Adipose tissue (tissue), 3 donors: Measurements from ENCODE around the gene OLFML3. TPM values are rescaled to one million over a fixed set of nuclear protein-coding genes. Genes with fewer than 3 reads are reported as not detected.
"Not testable (repeated sequence)": the region's sequence is repeated elsewhere in the genome, so short reads cannot be mapped to it uniquely, and the experiment has no call there.

Experiments used
- H3K27ac ChIP-seq: one replicate; pipeline ENCODE4 v1.5.1; 2013; ENCODE audit warnings: low read depth, low read length
- WGBS, 3 donors: extraction: QIAGEN DNeasy Blood & Tissue Kit; methylation state at CpG; one replicate each; pipeline ENCODE4 v1.1.7; 2013; 5-methylcytosine and 5-hydroxymethylcytosine counted together
- polyA plus RNA-seq, 3 donors: library from polyadenylated mRNA; stranded (reverse); fragments of 200-250 nt; gene quantifications; one replicate each; pipeline ENCODE4 v1.2.3, GENCODE V29; 2013
- donor health status: healthy with polysubstance abuse.
- donor health status: Bipolar disorder and iron deficiency.
- donor health status: healthy.

Gene OLFML3
- polyA plus RNA-seq, 3 donors = 15.7 to 139 (median 59.0) TPM

DNA sequence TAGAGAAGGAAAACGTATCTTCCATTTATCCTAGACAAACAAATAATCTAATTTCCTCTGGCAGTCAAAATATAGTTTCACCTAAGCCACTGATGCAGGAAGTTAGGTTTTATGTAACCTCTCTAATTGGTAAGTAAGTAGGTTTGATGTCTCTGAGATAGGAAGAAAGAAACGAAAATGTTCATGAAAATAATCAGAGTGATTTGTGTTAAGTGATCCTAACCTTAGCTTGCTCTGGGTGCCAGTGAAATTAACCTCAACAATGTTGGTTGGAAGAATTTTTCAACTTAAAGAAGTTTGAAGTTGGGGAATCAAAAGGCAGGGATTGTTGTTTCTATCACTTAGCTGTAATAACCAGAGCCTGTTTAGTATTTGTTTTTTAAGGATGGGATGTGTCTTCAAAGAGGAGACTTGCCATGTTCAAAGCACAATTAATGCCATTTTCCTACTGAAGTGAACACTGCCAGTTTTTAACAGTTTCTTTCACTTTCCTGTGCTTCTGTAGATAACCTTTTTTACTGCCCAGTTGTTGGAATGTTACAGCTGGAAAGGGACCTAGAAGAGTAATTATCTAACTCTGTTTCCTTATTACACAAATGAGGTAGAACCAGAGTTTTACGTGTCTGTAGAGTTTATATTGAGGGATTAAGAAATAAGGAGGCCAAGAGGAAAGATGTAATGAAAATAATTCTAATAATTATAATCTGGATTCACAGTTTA is 31.7 kb upstream of the OLFML3 start:
- H3K27ac ChIP-seq = no peak overlapping the region
- WGBS, 3 donors = 11 to 13% (median 13%) methylated on average over 3 of the region's 3 CpGs

DNA sequence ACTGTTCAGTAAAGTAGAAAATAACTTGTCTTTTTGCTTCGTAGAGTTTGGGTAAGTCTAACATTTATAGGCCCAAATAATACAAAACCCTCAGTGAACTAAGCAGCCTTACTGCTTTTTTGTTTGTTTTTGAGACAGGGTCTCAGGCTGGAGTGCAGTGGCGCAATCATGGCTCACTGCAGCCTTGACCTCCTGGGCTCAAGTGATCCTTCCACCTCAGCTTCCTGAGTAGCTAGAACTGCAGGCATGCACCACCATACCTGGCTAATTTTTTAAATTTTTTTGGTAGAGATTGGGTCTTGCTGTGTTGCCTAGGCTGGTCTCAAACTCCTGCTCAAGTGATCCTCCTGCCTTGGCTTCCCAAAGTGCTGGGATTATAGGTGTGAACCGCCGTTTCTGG is 31.1 kb upstream of the OLFML3 start:
- 70 to 74% (median 74%) methylated on average over 4 of the region's 4 CpGs for WGBS, 3 donors
- not testable (repeated sequence) for H3K27ac ChIP-seq

DNA sequence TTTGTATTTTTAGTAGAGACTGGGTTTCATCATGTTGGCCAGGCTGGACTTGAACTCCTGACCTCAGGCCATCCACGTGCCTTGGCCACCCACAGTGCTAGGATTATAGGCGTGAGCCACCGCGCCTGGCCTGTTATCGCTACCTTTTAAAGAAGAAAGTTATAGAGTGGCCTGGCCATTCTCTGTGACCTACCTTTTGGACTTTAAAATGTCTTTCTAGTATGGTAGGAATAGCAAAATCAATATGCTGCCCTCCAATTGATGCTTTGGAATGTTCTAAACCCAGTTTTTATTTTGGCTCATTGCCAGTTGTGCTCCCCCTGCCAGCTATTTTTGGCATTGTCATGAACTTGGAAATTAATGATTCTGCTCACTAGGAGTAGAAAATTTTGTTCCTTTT is 30.3 kb upstream of the OLFML3 start:
- 62 to 86% (median 86%) methylated on average over 5 of the region's 5 CpGs for WGBS, 3 donors
- no peak overlapping the region for H3K27ac ChIP-seq

DNA sequence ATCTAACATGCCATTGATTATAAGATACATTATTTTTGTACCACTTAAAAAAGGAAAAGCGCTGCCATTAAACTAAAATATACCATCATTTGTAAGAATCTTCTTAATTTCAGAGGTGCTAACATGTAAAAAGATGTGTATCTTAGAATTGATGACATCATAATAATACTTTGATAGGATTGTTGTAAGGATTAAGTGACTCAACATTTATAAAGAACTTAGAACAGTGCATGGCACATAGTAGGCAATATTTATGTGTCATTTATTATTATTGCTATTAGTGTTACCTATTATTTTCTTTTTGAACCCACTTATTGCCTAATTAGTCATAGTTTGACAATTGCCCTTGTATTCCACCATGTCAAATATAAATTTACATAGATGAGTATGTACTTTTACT is 28.4 kb upstream of the OLFML3 start:
- 98 to 100% (median 99%) methylated on average over 1 of the region's 1 CpG for WGBS, 3 donors

DNA sequence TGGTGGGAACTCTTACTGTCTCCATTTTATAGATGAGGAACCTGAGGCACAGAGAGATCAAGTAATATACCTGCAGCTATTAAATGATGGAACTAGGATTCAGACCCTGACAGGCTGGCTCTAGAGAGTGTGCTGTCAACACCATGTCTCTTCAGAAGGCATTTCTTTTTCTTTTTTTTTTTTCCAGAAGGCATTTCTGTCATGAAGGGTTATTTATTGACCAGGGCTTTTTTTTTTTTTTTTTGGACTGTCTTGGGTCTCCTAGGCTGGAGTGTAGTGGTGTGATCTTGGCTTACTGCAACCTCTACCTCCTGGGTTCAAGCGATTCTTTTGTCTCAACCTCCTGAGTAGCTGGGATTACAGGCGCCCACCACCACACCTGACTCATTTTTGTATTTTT is 27.6 kb upstream of the OLFML3 start:
- no peak overlapping the region for H3K27ac ChIP-seq
- WGBS, 3 donors = 100% methylated on average over 2 of the region's 2 CpGs

More for the DNA sequence above, 28.4 kb upstream of the OLFML3 start:
- H3K27ac ChIP-seq = no peak overlapping the region

DNA sequence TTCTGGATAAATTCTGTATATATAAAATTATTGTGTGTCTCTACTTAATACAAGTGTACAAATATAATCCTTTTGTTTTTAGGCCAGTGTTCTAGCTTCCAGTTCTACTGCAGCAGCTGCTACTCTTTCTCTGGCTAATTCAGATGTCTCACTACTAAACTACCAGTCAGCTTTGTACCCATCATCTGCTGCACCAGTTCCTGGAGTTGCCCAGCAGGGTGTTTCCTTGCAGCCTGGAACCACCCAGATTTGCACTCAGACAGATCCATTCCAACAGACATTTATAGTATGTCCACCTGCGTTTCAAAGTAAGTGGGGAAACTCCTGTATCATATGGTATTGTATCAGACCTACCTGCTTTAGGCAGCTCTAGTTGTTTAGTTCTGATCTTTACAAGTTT is 21.3 kb upstream of the OLFML3 start:
- WGBS, 3 donors = 78 to 92% (median 88%) methylated on average over 1 of the region's 1 CpG
- H3K27ac ChIP-seq = no peak overlapping the region

DNA sequence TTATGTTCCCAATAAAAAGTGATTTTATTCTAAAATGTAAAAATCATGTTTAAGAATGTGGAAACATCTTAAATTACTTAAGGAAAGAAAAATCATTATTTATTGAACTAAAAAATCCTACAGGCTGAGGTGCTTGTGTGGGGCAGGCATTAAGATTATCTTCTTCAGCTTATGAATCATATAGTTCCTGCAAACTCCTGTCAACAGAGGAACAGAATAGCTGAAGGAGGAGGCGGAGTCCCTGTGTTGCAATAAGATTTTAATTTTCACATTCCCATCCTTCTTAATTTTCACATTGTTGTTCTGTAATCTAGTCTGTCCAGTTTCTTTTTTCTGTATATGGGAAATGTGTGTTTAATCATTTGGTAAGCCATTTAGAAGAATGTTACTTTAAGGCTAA is 20.6 kb upstream of the OLFML3 start:
- WGBS, 3 donors = 84 to 96% (median 85%) methylated on average over 1 of the region's 1 CpG
- H3K27ac ChIP-seq = no peak overlapping the region

DNA sequence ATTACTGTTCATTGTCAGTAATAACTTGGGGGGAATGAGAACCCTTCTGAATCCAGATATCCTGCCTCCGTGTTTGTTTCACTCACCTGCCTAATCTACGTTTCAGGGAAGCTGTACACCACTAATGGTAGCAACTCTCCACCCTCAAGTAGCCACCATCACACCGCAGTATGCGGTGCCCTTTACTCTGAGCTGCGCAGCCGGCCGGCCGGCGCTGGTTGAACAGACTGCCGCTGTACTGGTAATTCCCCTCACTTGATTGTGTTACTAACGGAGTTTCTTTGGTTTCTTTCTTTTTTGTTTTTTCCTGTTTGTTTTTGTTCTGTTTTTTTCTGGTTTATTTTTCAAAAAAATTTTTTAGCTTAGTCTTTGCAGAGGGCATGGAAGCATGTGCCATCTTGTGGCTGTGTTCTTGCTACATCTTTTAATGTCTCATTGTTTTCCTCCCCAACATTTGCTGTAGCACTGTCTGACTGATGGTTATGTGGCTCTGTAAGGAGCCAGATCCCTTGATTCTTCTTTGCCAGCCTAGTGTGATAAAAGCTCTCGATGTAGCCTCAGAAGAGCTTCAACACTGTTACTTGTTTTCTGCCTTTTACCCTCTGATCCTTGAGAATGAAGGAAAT is 15.9 kb upstream of the OLFML3 start:
- H3K27ac ChIP-seq = no peak overlapping the region
- 93 to 95% (median 93%) methylated on average over 12 of the region's 12 CpGs for WGBS, 3 donors

DNA sequence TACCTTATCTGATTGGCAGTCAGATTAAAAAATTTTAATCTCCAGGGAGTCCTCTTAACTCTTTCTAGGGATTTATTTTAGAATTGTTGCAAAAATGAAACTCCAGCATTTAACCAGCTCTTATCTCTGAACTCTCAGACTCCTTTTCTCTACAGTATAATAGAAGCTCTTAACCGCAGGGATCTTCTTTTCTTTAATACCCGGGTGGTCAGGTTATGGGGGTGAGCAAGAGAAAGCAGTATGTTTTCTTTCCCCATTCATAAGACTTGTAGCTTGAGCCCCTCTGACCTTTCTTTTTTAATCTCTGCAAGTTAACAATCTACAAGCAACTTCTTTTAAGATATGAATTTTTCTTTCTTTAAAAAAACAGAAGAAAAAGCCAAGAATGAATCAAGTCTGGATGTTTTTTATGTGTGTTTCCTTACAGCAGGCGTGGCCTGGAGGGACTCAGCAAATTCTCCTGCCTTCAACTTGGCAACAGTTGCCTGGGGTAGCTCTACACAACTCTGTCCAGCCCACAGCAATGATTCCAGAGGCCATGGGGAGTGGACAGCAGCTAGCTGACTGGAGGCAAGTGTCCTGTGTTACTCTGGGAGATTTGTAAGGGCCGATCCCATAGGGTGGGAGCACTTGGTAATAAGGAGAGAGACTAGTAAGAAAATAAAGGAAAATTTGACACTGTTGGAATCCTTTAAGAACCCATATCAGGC is 13.4 kb upstream of the OLFML3 start:
- no peak overlapping the region for H3K27ac ChIP-seq
- 77 to 84% (median 80%) methylated on average over 4 of the region's 4 CpGs for WGBS, 3 donors

DNA sequence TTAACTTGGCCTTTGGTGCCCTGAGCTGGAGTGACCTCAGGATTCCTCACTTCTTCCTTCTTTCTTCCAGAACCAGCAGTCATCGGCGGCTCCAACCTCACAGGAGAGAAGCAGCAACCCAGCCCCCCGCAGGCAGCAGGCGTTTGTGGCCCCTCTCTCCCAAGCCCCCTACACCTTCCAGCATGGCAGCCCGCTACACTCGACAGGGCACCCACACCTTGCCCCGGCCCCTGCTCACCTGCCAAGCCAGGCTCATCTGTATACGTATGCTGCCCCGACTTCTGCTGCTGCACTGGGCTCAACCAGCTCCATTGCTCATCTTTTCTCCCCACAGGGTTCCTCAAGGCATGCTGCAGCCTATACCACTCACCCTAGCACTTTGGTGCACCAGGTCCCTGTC is 6.3 kb upstream of the OLFML3 start:
- WGBS, 3 donors = 83 to 98% (median 98%) methylated on average over 9 of the region's 9 CpGs

DNA sequence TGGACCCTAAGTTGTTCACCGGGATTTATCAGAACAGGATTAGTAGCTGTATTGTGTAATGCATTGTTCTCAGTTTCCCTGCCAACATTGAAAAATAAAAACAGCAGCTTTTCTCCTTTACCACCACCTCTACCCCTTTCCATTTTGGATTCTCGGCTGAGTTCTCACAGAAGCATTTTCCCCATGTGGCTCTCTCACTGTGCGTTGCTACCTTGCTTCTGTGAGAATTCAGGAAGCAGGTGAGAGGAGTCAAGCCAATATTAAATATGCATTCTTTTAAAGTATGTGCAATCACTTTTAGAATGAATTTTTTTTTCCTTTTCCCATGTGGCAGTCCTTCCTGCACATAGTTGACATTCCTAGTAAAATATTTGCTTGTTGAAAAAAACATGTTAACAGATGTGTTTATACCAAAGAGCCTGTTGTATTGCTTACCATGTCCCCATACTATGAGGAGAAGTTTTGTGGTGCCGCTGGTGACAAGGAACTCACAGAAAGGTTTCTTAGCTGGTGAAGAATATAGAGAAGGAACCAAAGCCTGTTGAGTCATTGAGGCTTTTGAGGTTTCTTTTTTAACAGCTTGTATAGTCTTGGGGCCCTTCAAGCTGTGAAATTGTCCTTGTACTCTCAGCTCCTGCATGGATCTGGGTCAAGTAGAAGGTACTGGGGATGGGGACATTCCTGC is 3.9 kb upstream of the OLFML3 start:
- H3K27ac ChIP-seq = no peak overlapping the region
- 45 to 69% (median 46%) methylated on average over 4 of the region's 4 CpGs for WGBS, 3 donors

More for the DNA sequence above, 6.3 kb upstream of the OLFML3 start:
- H3K27ac ChIP-seq = no peak overlapping the region

DNA sequence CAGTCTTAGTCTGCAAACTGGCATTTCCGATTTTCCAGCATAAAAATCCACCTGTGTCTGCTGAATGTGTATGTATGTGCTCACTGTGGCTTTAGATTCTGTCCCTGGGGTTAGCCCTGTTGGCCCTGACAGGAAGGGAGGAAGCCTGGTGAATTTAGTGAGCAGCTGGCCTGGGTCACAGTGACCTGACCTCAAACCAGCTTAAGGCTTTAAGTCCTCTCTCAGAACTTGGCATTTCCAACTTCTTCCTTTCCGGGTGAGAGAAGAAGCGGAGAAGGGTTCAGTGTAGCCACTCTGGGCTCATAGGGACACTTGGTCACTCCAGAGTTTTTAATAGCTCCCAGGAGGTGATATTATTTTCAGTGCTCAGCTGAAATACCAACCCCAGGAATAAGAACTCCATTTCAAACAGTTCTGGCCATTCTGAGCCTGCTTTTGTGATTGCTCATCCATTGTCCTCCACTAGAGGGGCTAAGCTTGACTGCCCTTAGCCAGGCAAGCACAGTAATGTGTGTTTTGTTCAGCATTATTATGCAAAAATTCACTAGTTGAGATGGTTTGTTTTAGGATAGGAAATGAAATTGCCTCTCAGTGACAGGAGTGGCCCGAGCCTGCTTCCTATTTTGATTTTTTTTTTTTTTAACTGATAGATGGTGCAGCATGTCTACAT is 2.5 kb upstream of the OLFML3 start:
- 23 to 81% (median 36%) methylated on average over 4 of the region's 4 CpGs for WGBS, 3 donors
- no peak overlapping the region for H3K27ac ChIP-seq

DNA sequence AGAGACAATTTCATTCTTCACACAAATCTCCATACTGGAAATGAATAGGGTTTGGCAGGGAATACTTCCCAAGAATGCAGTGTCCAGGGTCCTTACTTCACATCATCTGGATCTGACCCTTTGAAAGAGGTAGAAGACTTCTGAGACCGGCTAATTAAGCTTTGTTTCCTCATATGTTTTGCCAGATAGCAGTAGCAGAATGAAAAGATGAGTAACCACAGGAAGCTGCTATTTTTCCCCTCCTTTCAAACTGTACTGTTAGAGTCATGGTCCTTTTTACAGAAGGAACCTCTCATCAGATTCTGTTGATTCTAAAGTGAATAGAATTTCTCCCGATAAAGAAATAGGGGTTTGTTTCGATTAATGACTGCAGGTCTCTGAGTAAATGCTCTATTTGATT is 1.4 kb upstream of the OLFML3 start:
- WGBS, 3 donors = 62 to 76% (median 74%) methylated on average over 3 of the region's 3 CpGs
- H3K27ac ChIP-seq = no peak overlapping the region

DNA sequence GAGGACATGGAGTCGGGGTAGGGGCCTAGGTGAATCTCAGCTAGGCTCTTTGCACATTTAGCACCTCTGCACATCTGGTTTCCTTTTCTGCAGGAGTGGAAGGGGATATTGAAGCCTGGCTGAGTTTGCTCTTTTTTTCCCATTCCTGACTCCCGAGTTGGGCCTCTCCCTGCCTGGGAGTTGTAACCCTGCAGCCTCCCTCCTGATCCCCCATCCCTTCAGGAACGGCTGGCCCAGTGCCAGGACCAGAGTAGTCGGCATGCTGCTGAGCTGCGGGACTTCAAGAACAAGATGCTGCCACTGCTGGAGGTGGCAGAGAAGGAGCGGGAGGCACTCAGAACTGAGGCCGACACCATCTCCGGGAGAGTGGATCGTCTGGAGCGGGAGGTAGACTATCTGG is 836 bp downstream of the OLFML3 start:
- WGBS, 3 donors = 59 to 64% (median 61%) methylated on average over 10 of the region's 10 CpGs
- no peak overlapping the region for H3K27ac ChIP-seq

DNA sequence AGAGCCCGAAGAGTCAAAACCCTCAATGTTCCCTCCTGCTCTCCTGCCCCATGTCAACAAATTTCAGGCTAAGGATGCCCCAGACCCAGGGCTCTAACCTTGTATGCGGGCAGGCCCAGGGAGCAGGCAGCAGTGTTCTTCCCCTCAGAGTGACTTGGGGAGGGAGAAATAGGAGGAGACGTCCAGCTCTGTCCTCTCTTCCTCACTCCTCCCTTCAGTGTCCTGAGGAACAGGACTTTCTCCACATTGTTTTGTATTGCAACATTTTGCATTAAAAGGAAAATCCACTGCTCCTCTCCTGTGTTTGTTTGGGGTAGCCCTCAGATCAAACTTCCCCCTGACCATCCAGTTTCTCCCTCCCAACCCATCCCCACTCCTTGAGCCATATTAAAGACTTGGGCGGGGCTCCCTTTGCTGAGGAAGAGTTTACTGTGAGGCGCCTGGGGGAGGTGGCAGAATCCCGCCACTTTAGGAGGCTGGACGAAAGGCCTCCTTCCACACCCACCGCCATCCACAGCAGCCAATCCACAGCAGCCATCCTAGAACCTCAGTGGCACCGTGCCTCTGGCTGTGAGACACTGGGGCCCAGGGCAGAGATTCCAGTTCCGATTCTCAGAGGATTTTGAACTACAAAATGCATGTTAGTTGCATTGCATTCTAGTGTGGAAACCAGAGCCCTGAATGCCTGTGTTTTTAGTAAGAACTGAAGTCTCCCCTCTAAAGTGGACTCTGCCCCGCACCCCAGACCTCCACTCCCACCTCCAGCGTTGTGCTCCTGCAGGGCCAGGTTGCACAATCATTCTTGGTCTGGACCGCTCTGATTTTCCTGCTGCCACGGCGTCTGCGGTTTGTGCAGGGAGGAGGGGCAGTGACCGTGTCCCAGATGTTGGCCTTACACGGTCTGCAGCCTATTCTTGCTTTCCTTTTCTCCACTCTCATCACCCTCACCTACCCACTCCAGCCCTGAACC is 3.0 kb downstream of the OLFML3 start:
- WGBS, 3 donors = 26 to 36% (median 31%) methylated on average over 18 of the region's 18 CpGs
- no peak overlapping the region for H3K27ac ChIP-seq

DNA sequence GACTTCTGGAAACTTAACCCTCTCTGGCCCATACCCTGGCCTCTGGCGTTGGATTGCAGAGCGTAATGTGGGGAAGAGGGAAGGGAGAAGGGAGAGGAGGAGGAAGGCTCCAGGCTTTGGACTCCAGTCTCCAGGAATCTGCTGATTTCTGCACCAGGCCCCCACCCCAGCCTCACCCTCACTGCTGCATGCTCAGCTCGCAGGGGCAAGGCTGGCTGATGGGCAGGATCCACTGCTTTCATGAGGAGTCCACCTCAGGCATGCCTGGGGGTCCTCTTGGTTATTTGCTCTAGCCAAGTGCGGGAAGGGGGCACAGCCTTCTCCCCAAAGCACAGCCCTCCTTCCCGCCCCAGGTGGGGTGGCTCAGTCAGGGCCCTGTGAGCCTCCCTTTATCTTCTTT is 3.7 kb downstream of the OLFML3 start:
- WGBS, 3 donors = 43 to 67% (median 46%) methylated on average over 5 of the region's 5 CpGs
- no peak overlapping the region for H3K27ac ChIP-seq

DNA sequence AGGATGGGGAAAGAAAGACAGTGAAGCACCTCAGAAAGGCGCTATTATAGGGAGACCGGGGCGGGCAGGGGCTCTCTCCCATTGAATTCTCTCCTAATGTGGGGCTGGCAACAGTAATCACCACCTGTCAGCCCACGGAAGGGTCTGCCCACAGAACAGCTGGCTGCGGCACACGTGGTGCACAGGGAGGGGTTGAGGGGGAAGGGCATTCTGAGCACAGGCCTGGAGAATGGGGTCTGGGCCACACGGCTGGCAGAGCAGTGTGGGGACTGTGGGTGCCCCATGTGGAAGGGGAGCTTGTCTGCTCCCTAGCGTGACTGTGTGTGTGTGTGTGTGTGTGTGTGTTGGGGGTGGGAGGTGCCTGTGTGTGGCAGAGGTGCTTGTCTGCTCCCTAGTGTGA is 4.1 kb downstream of the OLFML3 start:
- WGBS, 3 donors = 49 to 70% (median 51%) methylated on average over 8 of the region's 8 CpGs
- no peak overlapping the region for H3K27ac ChIP-seq
